Measurements from ENCODE around the gene MAPK8IP3.

MAPK8IP3 gene

DNA sequence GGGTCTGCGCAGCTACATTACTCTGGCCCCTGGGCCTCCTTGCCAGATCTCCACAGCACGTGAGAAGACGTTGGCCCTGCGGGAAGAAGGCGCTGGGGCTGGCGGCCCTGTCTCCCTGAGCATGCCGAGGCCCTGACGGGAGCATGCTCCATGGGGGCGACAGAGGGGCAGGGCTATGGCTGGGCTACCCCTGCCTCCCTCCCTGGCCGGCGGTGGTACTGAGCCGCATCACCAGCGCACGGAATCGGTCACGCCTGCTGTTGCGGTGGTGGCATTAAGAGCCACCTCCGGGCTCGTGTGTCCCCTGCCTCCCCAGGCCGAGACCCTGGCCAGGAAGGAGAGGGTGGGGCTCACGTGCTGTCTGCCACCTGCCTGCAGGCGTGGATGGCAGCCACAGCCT is 28.1 kb downstream of the MAPK8IP3 start:
- Mint-ChIP-seq H3K4me3 (no peak overlapping the region), H3K27ac (no peak overlapping the region), H3K36me3 (ENCODE audit: low read depth) (peaks cover 17% of the 10 kb centered on the region), H3K9me3 (no peaks in the 10 kb centered on the region), H3K27me3 (ENCODE audit: low read depth) (no peaks in the 10 kb centered on the region), H3K4me1 (no peaks in the 10 kb centered on the region)
- TF ChIP-seq, protein P1, sequence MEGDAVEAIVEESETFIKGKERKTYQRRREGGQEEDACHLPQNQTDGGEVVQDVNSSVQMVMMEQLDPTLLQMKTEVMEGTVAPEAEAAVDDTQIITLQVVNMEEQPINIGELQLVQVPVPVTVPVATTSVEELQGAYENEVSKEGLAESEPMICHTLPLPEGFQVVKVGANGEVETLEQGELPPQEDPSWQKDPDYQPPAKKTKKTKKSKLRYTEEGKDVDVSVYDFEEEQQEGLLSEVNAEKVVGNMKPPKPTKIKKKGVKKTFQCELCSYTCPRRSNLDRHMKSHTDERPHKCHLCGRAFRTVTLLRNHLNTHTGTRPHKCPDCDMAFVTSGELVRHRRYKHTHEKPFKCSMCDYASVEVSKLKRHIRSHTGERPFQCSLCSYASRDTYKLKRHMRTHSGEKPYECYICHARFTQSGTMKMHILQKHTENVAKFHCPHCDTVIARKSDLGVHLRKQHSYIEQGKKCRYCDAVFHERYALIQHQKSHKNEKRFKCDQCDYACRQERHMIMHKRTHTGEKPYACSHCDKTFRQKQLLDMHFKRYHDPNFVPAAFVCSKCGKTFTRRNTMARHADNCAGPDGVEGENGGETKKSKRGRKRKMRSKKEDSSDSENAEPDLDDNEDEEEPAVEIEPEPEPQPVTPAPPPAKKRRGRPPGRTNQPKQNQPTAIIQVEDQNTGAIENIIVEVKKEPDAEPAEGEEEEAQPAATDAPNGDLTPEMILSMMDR (IDR thresholded peaks at IDR 0.05; ENCODE audit: unreplicated experiment in 3 of 3): no peak

DNA sequence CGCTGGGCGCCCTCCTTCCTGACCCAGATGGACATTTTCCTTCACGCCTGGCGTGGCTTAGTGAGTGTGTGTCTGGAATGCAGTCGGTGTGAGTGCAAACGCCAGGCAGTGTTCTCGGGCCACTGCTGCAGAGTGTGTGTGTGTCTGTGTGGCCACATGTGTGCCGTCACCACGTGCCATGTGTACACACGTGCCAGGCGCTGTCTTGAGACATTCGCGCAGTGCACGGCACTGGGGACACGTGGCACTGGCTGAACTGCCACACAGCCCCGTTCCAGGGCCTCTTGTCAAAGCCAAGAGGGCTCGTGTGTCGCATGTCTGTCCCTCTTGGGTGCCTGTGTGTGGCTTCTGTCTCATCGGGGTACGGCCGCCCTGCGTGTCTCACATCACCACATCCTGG is 28.8 kb downstream of the MAPK8IP3 start:
- H3K27me3 Mint-ChIP-seq (ENCODE audit: low read depth): no peaks in the 10 kb centered on the region
- H3K9me3 Mint-ChIP-seq: no peaks in the 10 kb centered on the region
- TF ChIP-seq, protein P1 (IDR thresholded peaks at IDR 0.05; ENCODE audit: unreplicated experiment in 3 of 3): no peak
- peaks cover 14% of the 10 kb centered on the region for H3K36me3 Mint-ChIP-seq (ENCODE audit: low read depth)
- H3K4me3 Mint-ChIP-seq: no peak overlapping the region
- no peak overlapping the region for H3K27ac Mint-ChIP-seq
- H3K4me1 Mint-ChIP-seq: no peaks in the 10 kb centered on the region

DNA sequence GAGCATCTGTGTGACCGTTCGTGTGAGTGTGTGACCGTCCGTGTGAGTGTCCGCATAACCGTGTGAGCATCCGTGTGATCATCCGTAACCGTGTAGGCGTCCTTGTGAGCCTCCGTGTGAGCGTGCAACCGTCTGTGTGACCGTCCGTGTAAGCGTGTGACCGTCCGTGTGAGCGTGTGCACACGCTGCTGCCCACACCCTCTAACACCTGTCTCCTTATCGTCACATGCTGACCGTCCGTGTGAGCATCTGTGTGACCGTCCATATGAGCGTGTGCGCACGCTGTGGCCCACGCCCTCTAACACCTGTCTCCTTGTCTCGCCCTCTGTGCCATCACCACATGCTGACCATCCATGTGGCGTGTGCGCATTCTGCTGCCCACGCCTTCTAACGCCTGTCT is 34.2 kb downstream of the MAPK8IP3 start:
- H3K27ac Mint-ChIP-seq: no peak overlapping the region
- TF ChIP-seq, protein P1 (IDR thresholded peaks at IDR 0.05; ENCODE audit: unreplicated experiment in 3 of 3): no peak
- H3K36me3 Mint-ChIP-seq (ENCODE audit: low read depth): peaks cover 4% of the 10 kb centered on the region
- no peaks in the 10 kb centered on the region for H3K4me1 Mint-ChIP-seq
- H3K27me3 Mint-ChIP-seq (ENCODE audit: low read depth): no peaks in the 10 kb centered on the region
- no peak overlapping the region for H3K4me3 Mint-ChIP-seq
- no peaks in the 10 kb centered on the region for H3K9me3 Mint-ChIP-seq

DNA sequence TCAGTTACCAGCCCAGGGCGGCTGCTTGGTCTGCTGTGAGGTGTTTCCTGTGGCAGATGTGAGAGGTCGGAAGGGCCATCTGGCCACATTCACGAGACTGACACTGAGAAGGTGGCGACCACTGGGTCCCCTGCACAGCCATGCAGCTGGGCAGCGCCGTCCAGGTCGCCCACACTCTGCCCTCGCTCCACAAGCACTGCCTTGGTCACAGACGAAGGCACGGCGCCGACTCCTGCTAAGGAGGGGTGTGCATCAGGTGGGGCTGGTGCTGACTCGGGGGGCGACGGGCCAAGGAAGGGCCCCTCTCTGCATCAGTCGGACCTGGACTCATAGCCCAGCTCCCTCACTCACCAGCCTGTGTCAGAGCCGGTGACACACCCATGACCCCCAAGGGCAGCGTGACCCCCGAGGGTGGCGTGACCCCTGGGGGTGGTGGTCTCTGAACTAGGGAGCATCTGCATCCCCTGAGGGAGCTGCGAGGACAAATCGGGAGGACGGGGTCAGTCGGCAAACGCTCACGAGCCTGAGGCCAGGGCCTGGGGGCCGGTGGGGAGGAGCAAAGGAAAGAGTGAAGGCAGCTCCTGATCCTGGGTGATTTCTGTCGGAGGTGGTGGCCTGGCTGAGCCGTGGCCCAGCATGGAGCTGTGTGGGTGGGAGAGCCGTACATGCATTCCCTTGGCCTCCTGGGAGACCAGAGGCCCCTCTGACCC is 34.9 kb downstream of the MAPK8IP3 start:
- Mint-ChIP-seq H3K4me3 (no peak overlapping the region), H3K9me3 (no peaks in the 10 kb centered on the region), H3K27me3 (ENCODE audit: low read depth) (no peaks in the 10 kb centered on the region), H3K27ac (no peak overlapping the region), H3K4me1 (no peaks in the 10 kb centered on the region), H3K36me3 (ENCODE audit: low read depth) (peaks cover 4% of the 10 kb centered on the region)
- TF ChIP-seq, protein P1 (IDR thresholded peaks at IDR 0.05; ENCODE audit: unreplicated experiment in 3 of 3): no peak

DNA sequence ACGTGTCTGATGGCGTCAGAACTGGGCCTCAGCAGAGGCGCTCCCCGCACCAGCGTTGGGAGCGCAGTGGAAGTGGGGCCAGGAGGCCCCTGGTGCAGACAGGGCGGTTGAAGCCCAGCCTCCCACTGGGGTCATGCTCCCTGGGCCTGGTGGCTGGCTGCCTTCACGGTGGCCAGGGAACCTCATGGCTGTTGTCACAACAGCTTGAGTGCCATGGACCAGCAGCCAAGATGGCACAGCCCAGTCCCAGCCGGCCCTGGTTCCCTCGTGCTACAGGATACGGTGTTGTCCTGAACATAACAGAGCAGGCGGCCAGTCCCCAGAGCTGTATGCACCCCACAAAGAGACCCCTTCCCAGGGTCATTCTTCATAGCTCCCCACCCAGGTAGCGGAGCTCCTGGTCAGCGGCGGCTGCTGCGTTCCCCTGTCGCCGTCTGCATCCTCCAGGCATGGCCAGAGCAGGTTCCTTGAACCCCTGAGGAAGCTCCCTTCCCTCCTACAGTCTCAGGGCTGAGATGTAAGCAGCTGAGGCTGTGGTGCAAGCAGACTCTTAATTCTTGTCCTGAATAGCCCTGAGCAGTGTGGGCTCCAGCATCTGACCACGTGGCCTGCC is 35.7 kb downstream of the MAPK8IP3 start:
- H3K9me3 Mint-ChIP-seq: no peaks in the 10 kb centered on the region
- no peaks in the 10 kb centered on the region for H3K27me3 Mint-ChIP-seq (ENCODE audit: low read depth)
- H3K4me3 Mint-ChIP-seq: no peak overlapping the region
- no peaks in the 10 kb centered on the region for H3K4me1 Mint-ChIP-seq
- H3K27ac Mint-ChIP-seq: no peak overlapping the region
- TF ChIP-seq, protein P1 (IDR thresholded peaks at IDR 0.05; ENCODE audit: unreplicated experiment in 3 of 3): no peak
- H3K36me3 Mint-ChIP-seq (ENCODE audit: low read depth): peaks cover 4% of the 10 kb centered on the region
